ENCODE measurements around the gene ROBO3. TPM values are rescaled to one million over a fixed set of nuclear protein-coding genes. Genes with fewer than 3 reads are reported as not detected.

Gene ROBO3
- 52.7 TPM for polyA plus RNA-seq (2013)

GRCh38 chr11:124865181-124865901 lies at the start of gene ROBO3:
Gene ROBO3, plus strand, starts transcription at chr11:124865432. Its CDS starts 146 bp downstream, at chr11:124865578.
- peak within 1 kb of the TSS in 4 of 7 experiments; percentile 23 to 61 (median 56) for H3K4me3 ChIP-seq (ENCODE audit: control insufficient read depth in 1 of 7, extremely low read depth in 1 of 7, insufficient read depth in 4 of 7, low read depth in 2 of 7, low read length in 6 of 7)
- POLR2A ChIA-PET: interaction anchor here (0.5 to 1.0 kb wide), 2 partner anchors 12 to 554 kb away, joined by 3 to 11 read pairs; no protein-coding TSS in a partner anchor
- WGBS (ENCODE audit: insufficient coverage): 1% methylated on average over 36 of the region's 53 CpGs

GRCh38 chr11:124817036-124817435 lies 48.2 kb upstream of the ROBO3 start:
- Histone ChIP-seq H3K4me1 (ENCODE audit: control extremely low read depth in 1 of 4, control insufficient read depth in 4 of 4, insufficient read depth in 4 of 4, low read length in 3 of 4) (no peaks in the 10 kb centered on the region), H3K27me3 (replicated peaks in 2 of 5; ENCODE audit: control insufficient read depth in 4 of 5, insufficient read depth in 5 of 5, low read length in 4 of 5) (peaks cover 0 to 47% (median 5%) of the 10 kb centered on the region in 5 experiments), H3K27ac (ENCODE audit: insufficient read depth in 1 of 2, low read depth in 1 of 2, low read length in 2 of 2, poor library complexity in 1 of 2, severe bottlenecking in 2 of 2) (no peak overlapping the region), H3K4me3 (ENCODE audit: control insufficient read depth in 1 of 7, extremely low read depth in 1 of 7, insufficient read depth in 4 of 7, low read depth in 2 of 7, low read length in 6 of 7) (no peak overlapping the region), H3K9me3 (ENCODE audit: control extremely low read depth in 1 of 5, control insufficient read depth in 4 of 5, insufficient read depth in 2 of 5, low read depth in 1 of 5, low read length in 4 of 5) (no peaks in the 10 kb centered on the region), H3K36me3 (ENCODE audit: control insufficient read depth in 4 of 4, insufficient read depth in 4 of 4, low read length in 3 of 4) (no peaks in the 10 kb centered on the region)
- POLR2A ChIA-PET: no interaction called here
- DNase-seq: no peak
- whole genome bisulfite sequencing (ENCODE audit: insufficient coverage): 100% methylated on average over 3 of the region's 3 CpGs
- CTCF ChIA-PET: interaction anchor here (0.7 kb wide), 1 partner anchor 15 kb away, joined by 3 read pairs; no protein-coding TSS in a partner anchor

More at GRCh38 chr11:124865181-124865901, at the start of gene ROBO3:
- peak in 1 of 3 donors; percentile 53 for DNase-seq
- Histone ChIP-seq H3K4me1 (ENCODE audit: control extremely low read depth in 1 of 4, control insufficient read depth in 4 of 4, insufficient read depth in 4 of 4, low read length in 3 of 4) (peaks cover 0 to 35% (median 20%) of the 10 kb centered on the region in 4 experiments), H3K27ac (ENCODE audit: insufficient read depth in 1 of 2, low read depth in 1 of 2, low read length in 2 of 2, poor library complexity in 1 of 2, severe bottlenecking in 2 of 2) (no peak within 1 kb of the TSS), H3K9me3 (ENCODE audit: control extremely low read depth in 1 of 5, control insufficient read depth in 4 of 5, insufficient read depth in 2 of 5, low read depth in 1 of 5, low read length in 4 of 5) (peaks cover 0 to 4% (median 3%) of the 10 kb centered on the region in 5 experiments), H3K36me3 (ENCODE audit: control insufficient read depth in 4 of 4, insufficient read depth in 4 of 4, low read length in 3 of 4) (no peaks in the 10 kb centered on the region), H3K27me3 (replicated peaks in 2 of 5; ENCODE audit: control insufficient read depth in 4 of 5, insufficient read depth in 5 of 5, low read length in 4 of 5) (peaks cover 8 to 100% (median 80%) of the 10 kb centered on the region in 5 experiments)
- CTCF ChIA-PET: interaction anchor here (0.8 to 2.8 kb wide), 32 partner anchors 7 to 463 kb away, joined by 3 to 42 read pairs (median 6); partner anchors contain the start of genes HEPN1 and ROBO4

GRCh38 chr11:124821995-124822730 lies 43.1 kb upstream of the ROBO3 start:
- no peaks in the 10 kb centered on the region for H3K36me3 ChIP-seq (ENCODE audit: control insufficient read depth in 4 of 4, insufficient read depth in 4 of 4, low read length in 3 of 4)
- H3K4me3 ChIP-seq (ENCODE audit: control insufficient read depth in 1 of 7, extremely low read depth in 1 of 7, insufficient read depth in 4 of 7, low read depth in 2 of 7, low read length in 6 of 7): no peak overlapping the region
- H3K27ac ChIP-seq (ENCODE audit: insufficient read depth in 1 of 2, low read depth in 1 of 2, low read length in 2 of 2, poor library complexity in 1 of 2, severe bottlenecking in 2 of 2): no peak overlapping the region
- 77% methylated on average over 5 of the region's 6 CpGs for WGBS (ENCODE audit: insufficient coverage)
- H3K27me3 ChIP-seq (replicated peaks in 2 of 5; ENCODE audit: control insufficient read depth in 4 of 5, insufficient read depth in 5 of 5, low read length in 4 of 5): peaks cover 0 to 22% (median 3%) of the 10 kb centered on the region in 5 experiments
- H3K4me1 ChIP-seq (ENCODE audit: control extremely low read depth in 1 of 4, control insufficient read depth in 4 of 4, insufficient read depth in 4 of 4, low read length in 3 of 4): no peaks in the 10 kb centered on the region
- ChIA-PET CTCF (interaction anchor here (0.9 to 1.2 kb wide), 3 partner anchors 9 to 44 kb away, joined by 3 read pairs; partner anchors contain the start of gene ROBO3), POLR2A (no interaction called here)
- DNase-seq: no peak
- no peaks in the 10 kb centered on the region for H3K9me3 ChIP-seq (ENCODE audit: control extremely low read depth in 1 of 5, control insufficient read depth in 4 of 5, insufficient read depth in 2 of 5, low read depth in 1 of 5, low read length in 4 of 5)

GRCh38 chr11:124823512-124824376 lies 41.5 kb upstream of the ROBO3 start:
- Histone ChIP-seq H3K9me3 (ENCODE audit: control extremely low read depth in 1 of 5, control insufficient read depth in 4 of 5, insufficient read depth in 2 of 5, low read depth in 1 of 5, low read length in 4 of 5) (no peaks in the 10 kb centered on the region), H3K36me3 (ENCODE audit: control insufficient read depth in 4 of 4, insufficient read depth in 4 of 4, low read length in 3 of 4) (no peaks in the 10 kb centered on the region), H3K27ac (ENCODE audit: insufficient read depth in 1 of 2, low read depth in 1 of 2, low read length in 2 of 2, poor library complexity in 1 of 2, severe bottlenecking in 2 of 2) (no peak overlapping the region), H3K27me3 (replicated peaks in 2 of 5; ENCODE audit: control insufficient read depth in 4 of 5, insufficient read depth in 5 of 5, low read length in 4 of 5) (peaks cover 0 to 10% (median 0%) of the 10 kb centered on the region in 5 experiments), H3K4me1 (ENCODE audit: control extremely low read depth in 1 of 4, control insufficient read depth in 4 of 4, insufficient read depth in 4 of 4, low read length in 3 of 4) (no peaks in the 10 kb centered on the region), H3K4me3 (ENCODE audit: control insufficient read depth in 1 of 7, extremely low read depth in 1 of 7, insufficient read depth in 4 of 7, low read depth in 2 of 7, low read length in 6 of 7) (no peak overlapping the region)
- ChIA-PET POLR2A (no interaction called here), CTCF (interaction anchor here (1.1 to 2.2 kb wide), 3 partner anchors 9 to 25 kb away, joined by 3 to 6 read pairs (median 4); no protein-coding TSS in a partner anchor)
- 98% methylated on average over 8 of the region's 8 CpGs for WGBS (ENCODE audit: insufficient coverage)
- no peak for DNase-seq

- Histone ChIP-seq H3K9me3 (ENCODE audit: control extremely low read depth in 1 of 5, control insufficient read depth in 4 of 5, insufficient read depth in 2 of 5, low read depth in 1 of 5, low read length in 4 of 5) (no peaks in the 10 kb centered on the region), H3K27me3 (replicated peaks in 2 of 5; ENCODE audit: control insufficient read depth in 4 of 5, insufficient read depth in 5 of 5, low read length in 4 of 5) (peaks cover 0 to 7% (median 0%) of the 10 kb centered on the region in 5 experiments), H3K36me3 (ENCODE audit: control insufficient read depth in 4 of 4, insufficient read depth in 4 of 4, low read length in 3 of 4) (no peaks in the 10 kb centered on the region), H3K4me3 (ENCODE audit: control insufficient read depth in 1 of 7, extremely low read depth in 1 of 7, insufficient read depth in 4 of 7, low read depth in 2 of 7, low read length in 6 of 7) (no peak overlapping the region), H3K27ac (ENCODE audit: insufficient read depth in 1 of 2, low read depth in 1 of 2, low read length in 2 of 2, poor library complexity in 1 of 2, severe bottlenecking in 2 of 2) (no peak overlapping the region), H3K4me1 (ENCODE audit: control extremely low read depth in 1 of 4, control insufficient read depth in 4 of 4, insufficient read depth in 4 of 4, low read length in 3 of 4) (no peaks in the 10 kb centered on the region)
- DNase-seq: no peak
- CTCF ChIA-PET: interaction anchor here (2.2 kb wide), 1 partner anchor 12 kb away, joined by 10 read pairs; no protein-coding TSS in a partner anchor
- POLR2A ChIA-PET: no interaction called here
- WGBS (ENCODE audit: insufficient coverage): 94% methylated on average over 3 of the region's 3 CpGs
Observed at GRCh38 chr11:124825876-124826275, 39.4 kb upstream of the ROBO3 start.

GRCh38 chr11:124829986-124830385 lies 35.2 kb upstream of the ROBO3 start:
- Histone ChIP-seq H3K4me3 (ENCODE audit: control insufficient read depth in 1 of 7, extremely low read depth in 1 of 7, insufficient read depth in 4 of 7, low read depth in 2 of 7, low read length in 6 of 7) (no peak overlapping the region), H3K27me3 (replicated peaks in 2 of 5; ENCODE audit: control insufficient read depth in 4 of 5, insufficient read depth in 5 of 5, low read length in 4 of 5) (peaks cover 0 to 4% (median 2%) of the 10 kb centered on the region in 5 experiments), H3K9me3 (ENCODE audit: control extremely low read depth in 1 of 5, control insufficient read depth in 4 of 5, insufficient read depth in 2 of 5, low read depth in 1 of 5, low read length in 4 of 5) (no peaks in the 10 kb centered on the region), H3K4me1 (ENCODE audit: control extremely low read depth in 1 of 4, control insufficient read depth in 4 of 4, insufficient read depth in 4 of 4, low read length in 3 of 4) (no peaks in the 10 kb centered on the region), H3K27ac (ENCODE audit: insufficient read depth in 1 of 2, low read depth in 1 of 2, low read length in 2 of 2, poor library complexity in 1 of 2, severe bottlenecking in 2 of 2) (no peak overlapping the region), H3K36me3 (ENCODE audit: control insufficient read depth in 4 of 4, insufficient read depth in 4 of 4, low read length in 3 of 4) (no peaks in the 10 kb centered on the region)
- 100% methylated on average over 1 of the region's 3 CpGs for WGBS (ENCODE audit: insufficient coverage)
- DNase-seq: no peak
- ChIA-PET CTCF (interaction anchor here (0.7 to 1.6 kb wide), 4 partner anchors 10 to 53 kb away, joined by 3 to 4 read pairs (median 3); no protein-coding TSS in a partner anchor), POLR2A (no interaction called here)
